CD4-positive, alpha-beta T cell treated with Interleukin-6 at 100 ng/mL for 8 hours (primary cell): ENCODE results near the gene CD7.
"Not testable (repeated sequence)": the region's sequence is repeated elsewhere in the genome, so short reads cannot be mapped to it uniquely, and the experiment has no call there.

Source experiments
- DNase-seq: peaks from one replicate; pipeline ENCODE4 v3.0.0-alpha.2; 2020; ENCODE audit warnings: mixed read lengths, low spot score

Gene CD7

GRCh38 chr17:82317394-82318168 is at the start of gene CD7:
Gene CD7 (minus strand): TSS chr17:82317608. CDS start chr17:82317495, 113 bp downstream.
- peak; percentile 75 for DNase-seq

- no peak for DNase-seq
These were observed 49.3 kb upstream of the CD7 start for GRCh38 chr17:82366749-82367148.

- no peak for DNase-seq
These were observed 48.3 kb upstream of the CD7 start for GRCh38 chr17:82365606-82366295.

- no peak for DNase-seq
These were observed 44.7 kb upstream of the CD7 start for GRCh38 chr17:82361885-82362633.

GRCh38 chr17:82359451-82360074 is 42.2 kb upstream of the CD7 start:
- not testable (repeated sequence) for DNase-seq

- DNase-seq = no peak
These were observed 41.3 kb upstream of the CD7 start, which contains the start of gene TEX19 for GRCh38 chr17:82358465-82359350. Gene TEX19 (plus strand): TSS chr17:82359247. CDS start chr17:82362151, 2,904 bp downstream.

GRCh38 chr17:82357394-82357793 is 40.0 kb upstream of the CD7 start:
- DNase-seq = no peak

DNA sequence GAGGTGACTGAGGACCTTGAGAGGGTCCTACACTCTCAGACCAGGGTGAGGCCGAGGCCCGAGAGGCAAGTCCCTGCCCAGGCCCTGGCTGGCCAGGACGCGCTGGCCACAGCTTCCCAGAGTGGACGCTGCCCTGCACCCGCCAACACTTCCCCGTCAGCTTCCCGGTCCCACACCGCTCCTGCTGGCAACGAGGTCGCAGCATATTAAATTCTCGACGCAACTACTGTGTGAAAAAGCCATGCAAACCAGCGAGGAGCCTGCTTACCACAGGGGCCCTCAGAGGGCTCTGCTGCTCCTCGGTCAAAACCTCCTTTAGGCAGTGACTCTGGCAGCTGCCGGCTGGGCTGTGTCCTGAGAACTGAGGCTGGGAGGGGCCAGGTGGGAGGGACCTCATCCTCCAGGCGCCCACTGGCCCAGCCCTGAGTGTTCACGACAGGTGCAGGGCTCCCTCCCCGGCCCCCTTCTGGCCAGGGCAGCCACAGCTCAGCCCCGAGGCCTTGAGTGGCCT is 39.5 kb upstream of the CD7 start:
- no peak for DNase-seq

- DNase-seq = no peak
These were observed 38.5 kb upstream of the CD7 start for GRCh38 chr17:82355770-82356427.

DNA sequence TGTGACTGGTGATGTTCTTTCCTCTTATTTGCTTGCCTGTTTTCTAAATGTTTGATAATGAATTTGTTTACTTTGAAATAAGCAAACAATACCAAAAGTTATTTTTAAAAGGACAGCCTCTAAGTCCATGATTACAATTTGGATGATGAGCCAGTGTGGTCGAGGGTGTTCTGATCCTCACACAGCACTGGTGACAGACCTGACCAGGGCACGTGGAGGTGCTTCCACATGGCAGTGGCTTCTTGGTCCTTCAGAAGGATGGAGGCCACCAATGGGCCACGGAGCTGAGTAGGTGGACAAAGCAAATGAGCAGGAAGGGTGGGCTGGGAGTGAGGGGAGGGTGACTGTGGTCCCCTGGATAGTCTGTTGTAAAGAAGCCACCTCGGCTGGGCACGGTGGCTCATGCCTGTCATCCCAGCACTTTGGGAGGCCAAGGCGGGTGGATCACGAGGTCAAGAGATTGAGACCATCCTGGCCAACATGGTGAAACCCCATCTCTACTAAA is 37.4 kb upstream of the CD7 start:
- no peak for DNase-seq

DNA sequence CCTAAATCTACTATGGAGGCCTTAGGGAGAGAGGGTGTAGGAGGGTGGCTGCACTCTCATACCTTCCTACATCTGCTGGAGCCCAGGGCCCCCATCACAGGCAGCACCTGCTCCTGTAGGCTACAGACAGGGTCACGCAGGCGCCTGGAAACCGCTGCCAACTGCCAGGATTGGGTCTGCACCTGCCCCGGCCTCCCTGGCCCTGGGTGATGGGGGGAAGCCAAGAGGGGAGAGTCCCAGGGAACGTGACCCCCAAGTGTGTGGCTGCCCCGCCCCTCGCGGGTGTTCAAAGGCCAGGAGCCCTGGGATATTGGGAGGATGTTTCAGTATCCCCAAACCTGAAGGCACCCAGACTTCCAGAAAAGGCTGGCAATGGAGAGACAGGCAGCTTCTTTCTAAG is 36.1 kb upstream of the CD7 start:
- no peak for DNase-seq

DNA sequence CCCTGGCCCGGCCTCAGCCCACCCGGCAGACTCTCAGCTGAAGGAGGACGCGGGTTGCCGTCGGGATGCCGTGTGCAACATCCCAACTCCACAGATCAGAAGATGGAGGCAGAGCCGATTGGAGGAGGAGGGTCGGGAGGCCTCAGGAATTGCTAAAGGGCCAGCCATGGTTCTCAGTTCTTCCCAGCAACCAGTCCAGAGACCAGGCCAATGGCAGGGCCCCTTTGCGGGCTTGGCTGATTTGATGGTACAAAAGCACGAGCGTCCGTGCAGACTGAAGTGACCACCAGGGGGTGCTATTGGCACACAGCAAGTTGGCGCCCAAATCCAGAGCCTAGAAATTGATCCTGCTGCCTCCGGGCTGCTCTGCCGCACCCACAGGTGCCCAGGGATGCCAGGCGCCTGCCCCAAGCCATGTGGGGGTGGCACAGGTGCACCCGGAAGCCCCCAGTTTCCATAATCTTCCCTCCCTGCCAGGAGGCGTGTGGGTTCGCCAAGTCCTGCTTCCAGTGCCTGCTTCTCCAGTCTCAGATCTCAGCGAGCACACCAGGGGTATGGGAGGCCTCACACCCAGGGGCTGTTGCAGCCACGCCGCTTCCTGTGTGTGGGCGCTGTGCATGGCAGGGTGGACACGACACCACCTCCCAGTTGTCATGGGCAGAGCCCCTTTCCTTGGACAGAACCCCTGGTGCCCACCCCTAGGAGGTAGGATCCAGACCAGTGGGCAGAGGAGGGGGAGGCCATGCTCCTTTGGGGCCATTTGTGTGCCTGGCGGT is 34.5 kb upstream of the CD7 start:
- DNase-seq = peak; percentile 80

GRCh38 chr17:82351254-82351712 is 33.9 kb upstream of the CD7 start:
- no peak for DNase-seq

DNA sequence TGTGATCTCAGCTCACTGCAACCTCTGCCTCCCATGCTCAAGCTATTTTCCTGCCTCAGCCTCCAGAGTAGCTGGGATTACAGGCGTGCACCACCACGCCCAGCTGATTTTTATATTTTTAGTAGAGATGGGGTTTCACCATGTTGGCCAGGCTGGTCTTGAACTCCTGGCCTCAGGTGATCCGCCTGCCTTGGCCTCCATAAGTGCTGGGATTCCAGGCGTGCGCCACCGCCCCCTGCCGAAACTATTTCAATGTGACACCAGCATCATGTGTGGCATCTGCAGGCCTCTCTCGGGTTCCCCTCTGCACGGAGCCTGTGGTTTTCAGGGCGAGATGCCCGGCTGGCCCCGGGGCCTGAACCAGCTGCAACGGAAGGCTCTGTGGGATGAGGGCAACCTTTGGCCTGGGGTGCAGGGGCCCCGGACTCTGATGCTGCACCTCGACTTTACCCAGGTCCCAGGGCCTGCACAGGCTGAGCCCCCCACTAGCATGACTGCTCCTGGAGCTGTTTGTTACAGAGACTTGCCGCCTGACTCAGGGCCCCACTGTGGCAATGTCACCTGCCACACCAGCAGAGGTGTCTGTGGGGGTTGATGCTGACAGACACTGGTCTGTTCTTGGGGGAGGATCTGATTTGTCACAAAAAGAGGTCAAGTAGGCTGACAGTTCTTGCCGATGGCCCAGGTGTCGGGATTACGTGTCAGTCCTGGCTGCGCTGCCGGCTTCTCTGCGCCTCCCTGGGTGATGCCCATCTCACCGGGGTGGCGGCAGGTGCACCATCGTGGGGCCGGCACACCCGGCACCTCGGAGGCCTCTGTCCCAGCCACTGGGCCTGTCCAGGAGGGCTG is 33.0 kb upstream of the CD7 start:
- no peak for DNase-seq

- no peak for DNase-seq
These were observed 31.9 kb upstream of the CD7 start for GRCh38 chr17:82349287-82349701.

GRCh38 chr17:82348866-82349265 is 31.5 kb upstream of the CD7 start:
- DNase-seq = no peak

DNA sequence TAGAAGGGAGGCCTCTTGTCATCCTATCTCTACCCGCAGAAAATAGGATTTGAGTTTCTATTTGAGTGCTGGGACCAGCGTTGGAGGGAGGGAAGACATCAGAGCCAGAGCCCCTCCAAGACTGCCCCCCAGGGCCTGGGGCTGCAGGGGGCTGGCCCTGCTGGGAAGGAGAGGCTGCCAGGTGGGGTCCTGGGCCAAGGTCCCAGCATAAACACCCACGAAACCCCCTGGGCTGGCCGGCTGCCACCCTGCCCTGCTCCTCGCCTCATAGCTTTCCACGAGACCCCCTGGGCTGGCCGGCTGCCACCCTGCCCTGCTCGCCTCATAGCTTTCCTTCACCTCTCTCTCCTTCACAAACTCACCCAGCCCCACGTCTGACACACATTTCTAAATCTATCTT is 31.0 kb upstream of the CD7 start:
- no peak for DNase-seq

- not testable (repeated sequence) for DNase-seq
These were observed 30.6 kb upstream of the CD7 start for GRCh38 chr17:82347994-82348393.
